Cardiac fibroblast (primary cell): Measurements from ENCODE around the gene MRPS27.

Source experiments
- DNase-seq, 2 donors: peaks; one replicate each; pipeline versions ENCODE4 v3.0.0 to v3.0.0-alpha.2; 2010; ENCODE audit warnings: low read depth in 2 of 2
- H3K4me3 ChIP-seq, 2 donors: replicated peaks in 1 of 2; 1 replicate in 1 of 2; 2 replicates in 1 of 2; pipeline ENCODE4 v1.5.1; 2011; ENCODE audit warnings: low read depth in 2 of 2, low read length in 2 of 2, mild to moderate bottlenecking in 2 of 2, moderate library complexity in 1 of 2
- TF ChIP-seq, protein P1 (sequence below): IDR thresholded peaks from one replicate; pipeline ENCODE4 v1.5.1; 2011; ENCODE audit warnings: low read depth, mild to moderate bottlenecking, low read length, inconsistent platforms

Gene MRPS27

DNA sequence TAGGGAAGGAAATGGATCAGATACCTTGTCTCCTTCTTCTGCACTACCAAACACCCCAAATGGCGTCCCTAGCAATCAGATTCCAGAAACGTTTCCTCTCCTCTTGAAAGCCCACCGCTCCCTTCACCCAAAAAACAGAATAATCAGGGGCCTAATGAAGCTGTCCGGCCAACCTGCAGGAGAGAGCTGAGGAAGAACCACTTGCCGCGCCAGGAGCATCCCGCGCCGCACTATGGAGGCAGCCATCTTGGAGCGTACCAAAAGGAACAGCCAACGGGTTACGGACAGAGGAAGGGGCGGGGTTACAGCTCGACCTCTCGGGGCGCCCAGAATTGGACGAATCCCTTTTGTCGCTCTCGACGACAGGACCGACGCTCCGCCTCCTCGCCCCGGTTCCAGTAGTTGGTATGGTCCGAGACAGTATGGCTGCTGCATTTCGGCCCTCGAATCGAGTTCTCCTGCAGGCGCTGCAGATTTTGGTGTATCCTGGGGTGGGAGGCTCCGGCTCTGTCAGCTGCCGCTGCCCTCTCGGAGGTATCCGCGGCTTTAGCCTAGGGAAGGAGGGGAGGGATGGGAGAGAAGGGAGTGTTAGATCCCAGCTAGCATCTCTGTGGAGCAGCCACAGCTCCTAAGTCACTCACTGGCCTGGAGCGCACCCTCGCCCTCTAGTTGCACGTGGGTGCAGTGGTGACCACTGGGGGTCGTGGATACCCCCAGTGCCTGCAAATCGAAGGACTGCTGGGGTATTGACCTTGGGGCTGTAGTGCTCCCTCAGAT lies at the start of gene MRPS27, which contains the start of gene PTCD2:
Gene MRPS27, minus strand, starts transcription at position 265 of the 777 bp plus-strand sequence. Its CDS starts 19 bp downstream, at position 246.
Gene PTCD2, plus strand, starts transcription at position 398 of the 777 bp plus-strand sequence. Its CDS starts 10 bp downstream, at position 408.
- TF ChIP-seq, protein P1, sequence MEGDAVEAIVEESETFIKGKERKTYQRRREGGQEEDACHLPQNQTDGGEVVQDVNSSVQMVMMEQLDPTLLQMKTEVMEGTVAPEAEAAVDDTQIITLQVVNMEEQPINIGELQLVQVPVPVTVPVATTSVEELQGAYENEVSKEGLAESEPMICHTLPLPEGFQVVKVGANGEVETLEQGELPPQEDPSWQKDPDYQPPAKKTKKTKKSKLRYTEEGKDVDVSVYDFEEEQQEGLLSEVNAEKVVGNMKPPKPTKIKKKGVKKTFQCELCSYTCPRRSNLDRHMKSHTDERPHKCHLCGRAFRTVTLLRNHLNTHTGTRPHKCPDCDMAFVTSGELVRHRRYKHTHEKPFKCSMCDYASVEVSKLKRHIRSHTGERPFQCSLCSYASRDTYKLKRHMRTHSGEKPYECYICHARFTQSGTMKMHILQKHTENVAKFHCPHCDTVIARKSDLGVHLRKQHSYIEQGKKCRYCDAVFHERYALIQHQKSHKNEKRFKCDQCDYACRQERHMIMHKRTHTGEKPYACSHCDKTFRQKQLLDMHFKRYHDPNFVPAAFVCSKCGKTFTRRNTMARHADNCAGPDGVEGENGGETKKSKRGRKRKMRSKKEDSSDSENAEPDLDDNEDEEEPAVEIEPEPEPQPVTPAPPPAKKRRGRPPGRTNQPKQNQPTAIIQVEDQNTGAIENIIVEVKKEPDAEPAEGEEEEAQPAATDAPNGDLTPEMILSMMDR = peak; percentile 20
- peak within 1 kb of the TSS; percentile 76 to 87 for H3K4me3 ChIP-seq
- peak; percentile 99 to 100 for DNase-seq

DNA sequence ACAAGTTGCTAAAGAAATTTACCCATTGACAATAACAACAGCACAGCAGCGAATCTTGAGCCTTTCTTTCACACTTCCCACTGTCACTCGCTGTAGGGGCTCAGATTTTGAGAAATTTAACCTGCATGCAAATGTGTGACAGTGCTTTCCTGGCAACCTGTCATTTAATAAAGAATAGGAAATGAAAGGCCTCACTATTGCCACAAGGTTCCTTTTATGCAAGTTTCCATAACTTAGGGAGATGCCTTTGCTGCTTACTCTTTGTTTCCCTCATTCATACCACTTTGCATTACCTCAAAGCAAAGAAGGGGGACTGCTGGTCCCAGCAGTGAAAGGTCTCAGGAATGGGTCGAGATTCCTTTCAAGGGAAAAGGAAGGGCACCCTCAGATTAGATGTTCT lies 49.7 kb upstream of the MRPS27 start:
- TF ChIP-seq, protein P1 = no peak
- no peak overlapping the region for H3K4me3 ChIP-seq
- no peak for DNase-seq

DNA sequence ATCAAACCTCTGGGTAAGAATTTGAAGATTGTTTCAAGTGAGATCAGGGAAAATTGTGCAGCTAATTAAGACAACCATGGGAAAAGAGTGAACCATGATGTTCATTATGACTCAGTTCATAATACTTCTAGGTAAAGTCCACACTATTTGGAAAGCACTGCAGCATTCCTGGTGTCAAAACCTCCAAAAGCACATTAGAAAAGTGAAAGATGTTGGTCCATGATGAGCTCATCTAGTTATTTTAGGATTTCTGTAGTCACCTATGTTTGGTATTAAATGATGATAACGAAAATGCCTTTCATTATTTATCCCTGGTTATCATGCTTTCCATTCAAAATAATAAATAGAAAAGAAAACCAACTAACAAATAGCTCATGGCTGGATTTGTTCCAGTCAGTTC lies 49.3 kb upstream of the MRPS27 start:
- no peak overlapping the region for H3K4me3 ChIP-seq
- peak; percentile 26 to 31 for DNase-seq
- TF ChIP-seq, protein P1 = no peak

DNA sequence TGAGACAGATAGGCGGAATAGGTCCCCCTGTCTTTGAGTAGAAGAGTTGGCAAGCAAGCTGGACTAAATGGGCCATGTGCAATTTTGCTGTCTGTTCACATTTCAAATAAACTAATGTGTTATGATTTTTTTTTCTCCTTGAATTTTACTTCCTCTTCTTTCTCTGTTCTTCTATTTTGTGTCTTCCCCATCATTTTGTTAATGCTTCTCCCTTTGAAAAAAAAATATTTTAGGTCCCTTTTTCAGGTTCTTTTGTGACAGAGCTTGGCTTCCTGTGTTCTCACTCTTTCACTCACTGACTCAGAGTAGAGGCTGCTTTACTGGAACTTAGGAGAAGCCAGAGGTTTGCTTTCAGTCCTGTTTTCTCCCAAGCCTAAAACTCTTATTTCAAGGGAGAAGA lies 48.2 kb upstream of the MRPS27 start:
- H3K4me3 ChIP-seq = no peak overlapping the region
- TF ChIP-seq, protein P1 = no peak
- peak; percentile 21 to 46 for DNase-seq

DNA sequence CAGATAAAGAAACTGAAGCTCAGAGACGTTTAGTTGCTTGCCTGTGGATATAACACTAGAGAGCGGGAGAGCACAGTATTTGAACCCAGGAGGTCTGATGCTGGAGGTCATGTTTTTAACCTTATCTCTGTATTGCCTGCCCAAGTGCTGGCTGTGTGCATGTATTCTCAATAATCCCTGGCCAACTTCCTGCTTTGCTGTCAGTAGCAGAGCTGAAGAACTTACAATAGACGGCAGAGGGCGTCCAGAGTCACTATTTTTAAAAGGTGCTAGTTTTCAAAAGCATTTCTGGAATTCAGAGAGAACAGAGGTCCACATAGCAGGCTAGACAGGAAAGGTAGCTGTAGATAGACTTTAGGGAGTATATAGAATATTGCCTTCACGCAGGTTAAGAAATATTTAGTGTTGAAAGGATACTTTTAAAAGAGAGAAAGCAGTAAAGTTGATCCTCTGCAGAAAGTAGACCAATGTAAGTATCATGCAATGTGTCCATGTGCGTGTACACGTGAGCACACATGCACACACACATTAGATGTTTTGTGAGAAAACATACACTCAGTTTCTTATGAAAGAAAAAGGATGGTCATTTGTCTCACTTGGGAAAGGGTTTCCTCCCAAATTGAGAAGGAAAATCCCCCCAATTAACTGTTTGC lies 46.4 kb upstream of the MRPS27 start:
- no peak overlapping the region for H3K4me3 ChIP-seq
- DNase-seq = peak; percentile 92 to 93

DNA sequence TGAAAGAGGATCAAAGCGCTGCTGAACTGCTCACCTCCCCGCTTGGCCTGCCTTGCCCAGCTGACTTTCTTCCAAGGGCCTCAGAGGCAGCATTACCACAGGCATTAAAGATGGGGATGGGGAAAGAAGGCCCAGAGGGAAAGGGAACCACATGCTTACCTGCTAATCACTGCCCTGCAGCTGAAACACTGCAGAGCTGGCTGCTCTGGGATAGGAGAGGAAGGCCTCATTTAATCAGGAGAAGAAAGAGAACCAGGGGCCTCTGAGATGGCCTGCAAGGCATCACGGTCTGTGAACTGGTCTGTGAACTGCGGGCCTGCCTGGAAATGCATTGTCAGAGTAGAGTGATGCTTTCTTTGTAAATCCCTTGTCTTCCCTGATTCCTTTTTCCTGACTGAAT lies 44.9 kb upstream of the MRPS27 start:
- TF ChIP-seq, protein P1 = no peak
- no peak overlapping the region for H3K4me3 ChIP-seq
- no peak for DNase-seq

More for the DNA sequence above, 46.4 kb upstream of the MRPS27 start:
- TF ChIP-seq, protein P1 = peak; percentile 70
